ENCODE measurements around the gene EHHADH. TPM values are rescaled to one million over a fixed set of nuclear protein-coding genes. Genes with fewer than 3 reads are reported as not detected.
"Not testable (repeated sequence)": the region's sequence is repeated elsewhere in the genome, so short reads cannot be mapped to it uniquely, and the experiment has no call there.

EHHADH gene
- polyA plus RNA-seq = 10 to 100 TPM; 12.2 to 29.5 (median 14.5) TPM
- long read RNA-seq, donor 1 = 0 reads
- long read RNA-seq, donor 2, partial matches to known transcripts = 0 of 1 reads
- long read RNA-seq, donor 2, other reads (novel, unspliced or antisense) = 0 of 1 reads
- long read RNA-seq, donor 3 = 0 reads
- long read RNA-seq, donor 4 = 0 reads
- long read RNA-seq, donor 5, partial matches to known transcripts = 0 of 1 reads
- long read RNA-seq, donor 5, other reads (novel, unspliced or antisense) = 0 of 1 reads
- long read RNA-seq, donor 6, partial matches to known transcripts = 34 of 34 reads
- long read RNA-seq, donor 6, other reads (novel, unspliced or antisense) = 0 of 34 reads
- long read RNA-seq, donor 7 = 0 reads
- long read RNA-seq, donor 8 = 0 reads
- long read RNA-seq, donor 9, partial matches to known transcripts = 17 of 19 reads
- long read RNA-seq, donor 9, other reads (novel, unspliced or antisense) = 0 of 19 reads
- long read RNA-seq, donor 10, partial matches to known transcripts = 0 of 2 reads
- long read RNA-seq, donor 10, other reads (novel, unspliced or antisense) = 0 of 2 reads

- H3K27ac ChIP-seq (ENCODE audit: low read depth in 1 of 3, low read length in 2 of 3) = peak within 1 kb of the TSS; percentile 83 to 89 (median 86)
- H3K9me3 ChIP-seq (ENCODE audit: control insufficient read depth in 2 of 2, insufficient read depth in 1 of 2, low read depth in 1 of 2, low read length in 1 of 2) = peaks cover 0 to 8% of the 10 kb centered on the region in 2 donors
- peak within 1 kb of the TSS; percentile 70 to 83 (median 80) for H3K4me3 ChIP-seq (ENCODE audit: low read depth in 1 of 3, low read length in 3 of 3)
- peaks cover 0 to 2% (median 0%) of the 10 kb centered on the region in 3 donors for H3K4me1 ChIP-seq (ENCODE audit: control insufficient read depth in 3 of 3, insufficient read depth in 2 of 3, low read depth in 1 of 3, low read length in 2 of 3)
- DNase-seq = peak; percentile 82 to 91
- no peak for FAIRE-seq
- no peaks in the 10 kb centered on the region for H3K27me3 ChIP-seq (ENCODE audit: control insufficient read depth in 3 of 3, insufficient read depth in 3 of 3, low read length in 3 of 3)
- WGBS, 3 donors = 2 to 4% (median 3%) methylated on average over 52 to 53 of the region's 53 CpGs
- H3K36me3 ChIP-seq (ENCODE audit: control insufficient read depth in 3 of 3, insufficient read depth in 2 of 3, low read depth in 1 of 3, low read length in 3 of 3) = no peaks in the 10 kb centered on the region
Measured at GRCh38 chr3:185253645-185254410, at the start of gene EHHADH. EHHADH (minus strand) TSS chr3:185254049; CDS start chr3:185254022, 27 bp downstream.

- H3K36me3 ChIP-seq (ENCODE audit: control insufficient read depth in 3 of 3, insufficient read depth in 2 of 3, low read depth in 1 of 3, low read length in 3 of 3); FAIRE-seq; DNase-seq; H3K27me3 ChIP-seq (ENCODE audit: control insufficient read depth in 3 of 3, insufficient read depth in 3 of 3, low read length in 3 of 3); H3K9me3 ChIP-seq (ENCODE audit: control insufficient read depth in 2 of 2, insufficient read depth in 1 of 2, low read depth in 1 of 2, low read length in 1 of 2); H3K4me1 ChIP-seq (ENCODE audit: control insufficient read depth in 3 of 3, insufficient read depth in 2 of 3, low read depth in 1 of 3, low read length in 2 of 3); H3K4me3 ChIP-seq (ENCODE audit: low read depth in 1 of 3, low read length in 3 of 3); H3K27ac ChIP-seq (ENCODE audit: low read depth in 1 of 3, low read length in 2 of 3): not testable (repeated sequence)
- 86 to 94% (median 89%) methylated on average over 10 of the region's 10 CpGs for WGBS, 3 donors
Measured at GRCh38 chr3:185299918-185300426, 46.1 kb upstream of the EHHADH start.

- Histone ChIP-seq H3K4me3 (ENCODE audit: low read depth in 1 of 3, low read length in 3 of 3) (no peak overlapping the region), H3K9me3 (ENCODE audit: control insufficient read depth in 2 of 2, insufficient read depth in 1 of 2, low read depth in 1 of 2, low read length in 1 of 2) (no peaks in the 10 kb centered on the region), H3K27me3 (ENCODE audit: control insufficient read depth in 3 of 3, insufficient read depth in 3 of 3, low read length in 3 of 3) (no peaks in the 10 kb centered on the region), H3K4me1 (ENCODE audit: control insufficient read depth in 3 of 3, insufficient read depth in 2 of 3, low read depth in 1 of 3, low read length in 2 of 3) (no peaks in the 10 kb centered on the region), H3K27ac (ENCODE audit: low read depth in 1 of 3, low read length in 2 of 3) (no peak overlapping the region), H3K36me3 (ENCODE audit: control insufficient read depth in 3 of 3, insufficient read depth in 2 of 3, low read depth in 1 of 3, low read length in 3 of 3) (peaks cover 0 to 13% (median 0%) of the 10 kb centered on the region in 3 donors)
- 83 to 90% (median 87%) methylated on average over 3 of the region's 3 CpGs for WGBS, 3 donors
- no peak for FAIRE-seq
- no peak for DNase-seq
Measured at GRCh38 chr3:185297867-185298266, 44.0 kb upstream of the EHHADH start.

GRCh38 chr3:185292238-185292637 lies 38.4 kb upstream of the EHHADH start:
- Histone ChIP-seq H3K4me1 (ENCODE audit: control insufficient read depth in 3 of 3, insufficient read depth in 2 of 3, low read depth in 1 of 3, low read length in 2 of 3) (no peaks in the 10 kb centered on the region), H3K4me3 (ENCODE audit: low read depth in 1 of 3, low read length in 3 of 3) (no peak overlapping the region), H3K9me3 (ENCODE audit: control insufficient read depth in 2 of 2, insufficient read depth in 1 of 2, low read depth in 1 of 2, low read length in 1 of 2) (no peaks in the 10 kb centered on the region), H3K36me3 (ENCODE audit: control insufficient read depth in 3 of 3, insufficient read depth in 2 of 3, low read depth in 1 of 3, low read length in 3 of 3) (peaks cover 0 to 12% (median 2%) of the 10 kb centered on the region in 3 donors), H3K27me3 (ENCODE audit: control insufficient read depth in 3 of 3, insufficient read depth in 3 of 3, low read length in 3 of 3) (no peaks in the 10 kb centered on the region), H3K27ac (ENCODE audit: low read depth in 1 of 3, low read length in 2 of 3) (no peak overlapping the region)
- whole genome bisulfite sequencing, 3 donors = 78 to 89% (median 89%) methylated on average over 7 of the region's 7 CpGs
- FAIRE-seq (no peak), DNase-seq (no peak)

GRCh38 chr3:185290266-185290665 lies 36.4 kb upstream of the EHHADH start:
- no peak for FAIRE-seq

GRCh38 chr3:185283374-185283935 lies 29.6 kb upstream of the EHHADH start:
- peaks cover 0 to 12% (median 4%) of the 10 kb centered on the region in 3 donors for H3K4me1 ChIP-seq (ENCODE audit: control insufficient read depth in 3 of 3, insufficient read depth in 2 of 3, low read depth in 1 of 3, low read length in 2 of 3)
- H3K27me3 ChIP-seq (ENCODE audit: control insufficient read depth in 3 of 3, insufficient read depth in 3 of 3, low read length in 3 of 3) = no peaks in the 10 kb centered on the region
- WGBS, 3 donors = 37 to 49% (median 37%) methylated on average over 8 to 9 of the region's 9 CpGs
- peak in 1 of 2 donors; percentile 13 for DNase-seq
- peak overlapping the region in 2 of 3 donors; percentile 78 for H3K27ac ChIP-seq (ENCODE audit: low read depth in 1 of 3, low read length in 2 of 3)
- no peak for FAIRE-seq
- no peaks in the 10 kb centered on the region for H3K9me3 ChIP-seq (ENCODE audit: control insufficient read depth in 2 of 2, insufficient read depth in 1 of 2, low read depth in 1 of 2, low read length in 1 of 2)
- H3K4me3 ChIP-seq (ENCODE audit: low read depth in 1 of 3, low read length in 3 of 3) = peak overlapping the region; percentile 53 to 77 (median 77)
- H3K36me3 ChIP-seq (ENCODE audit: control insufficient read depth in 3 of 3, insufficient read depth in 2 of 3, low read depth in 1 of 3, low read length in 3 of 3) = peaks cover 0 to 4% (median 0%) of the 10 kb centered on the region in 3 donors

More at GRCh38 chr3:185290266-185290665, 36.4 kb upstream of the EHHADH start:
- no peaks in the 10 kb centered on the region for H3K4me1 ChIP-seq (ENCODE audit: control insufficient read depth in 3 of 3, insufficient read depth in 2 of 3, low read depth in 1 of 3, low read length in 2 of 3)
- H3K9me3 ChIP-seq (ENCODE audit: control insufficient read depth in 2 of 2, insufficient read depth in 1 of 2, low read depth in 1 of 2, low read length in 1 of 2) = no peaks in the 10 kb centered on the region
- H3K36me3 ChIP-seq (ENCODE audit: control insufficient read depth in 3 of 3, insufficient read depth in 2 of 3, low read depth in 1 of 3, low read length in 3 of 3) = peaks cover 0 to 9% (median 2%) of the 10 kb centered on the region in 3 donors
- DNase-seq = no peak
- H3K27ac ChIP-seq (ENCODE audit: low read depth in 1 of 3, low read length in 2 of 3) = no peak overlapping the region
- no peaks in the 10 kb centered on the region for H3K27me3 ChIP-seq (ENCODE audit: control insufficient read depth in 3 of 3, insufficient read depth in 3 of 3, low read length in 3 of 3)
- WGBS, 3 donors = 59 to 70% (median 64%) methylated on average over 3 of the region's 3 CpGs
- H3K4me3 ChIP-seq (ENCODE audit: low read depth in 1 of 3, low read length in 3 of 3) = no peak overlapping the region

- Histone ChIP-seq H3K27me3 (ENCODE audit: control insufficient read depth in 3 of 3, insufficient read depth in 3 of 3, low read length in 3 of 3) (no peaks in the 10 kb centered on the region), H3K27ac (ENCODE audit: low read depth in 1 of 3, low read length in 2 of 3) (peak overlapping the region in 2 of 3 donors; percentile 80 to 87), H3K4me3 (ENCODE audit: low read depth in 1 of 3, low read length in 3 of 3) (peak overlapping the region; percentile 53 to 77 (median 77)), H3K36me3 (ENCODE audit: control insufficient read depth in 3 of 3, insufficient read depth in 2 of 3, low read depth in 1 of 3, low read length in 3 of 3) (peaks cover 0 to 3% (median 0%) of the 10 kb centered on the region in 3 donors), H3K4me1 (ENCODE audit: control insufficient read depth in 3 of 3, insufficient read depth in 2 of 3, low read depth in 1 of 3, low read length in 2 of 3) (peaks cover 0 to 12% (median 4%) of the 10 kb centered on the region in 3 donors), H3K9me3 (ENCODE audit: control insufficient read depth in 2 of 2, insufficient read depth in 1 of 2, low read depth in 1 of 2, low read length in 1 of 2) (no peaks in the 10 kb centered on the region)
- FAIRE-seq = no peak
- DNase-seq = peak; percentile 98 to 99
- 2 to 4% (median 3%) methylated on average over 41 of the region's 41 CpGs for WGBS, 3 donors
Measured at GRCh38 chr3:185282696-185283373, 29.0 kb upstream of the EHHADH start.

Measured in small intestine (tissue), 16 donors.